H9 (cell line): ENCODE data around the gene RNU5B-1. TPM values are rescaled to one million over a fixed set of nuclear protein-coding genes. Genes with fewer than 3 reads are reported as not detected.

Source experiments
- DNase-seq: peaks from one replicate; pipeline ENCODE4 v3.0.0-alpha.2; 2017
- H2AFZ ChIP-seq: one replicate; pipeline ENCODE4 v1.6.1; 2013; ENCODE audit warnings: mild to moderate bottlenecking, low read length, control low read depth, moderate library complexity
- H2AK5ac ChIP-seq: 2 replicates; pipeline ENCODE4 v1.6.1; 2013; ENCODE audit warnings: low read length, control low read depth, mixed read lengths; ENCODE audit not compliant: insufficient read length
- H2BK120ac ChIP-seq: one replicate; pipeline ENCODE4 v1.6.1; 2013; ENCODE audit warnings: low read depth, mild to moderate bottlenecking, low read length, control low read depth, inconsistent platforms; ENCODE audit not compliant: poor library complexity, severe bottlenecking
- H2BK12ac ChIP-seq: 2 replicates; pipeline ENCODE4 v1.6.1; 2013; ENCODE audit warnings: low read length, control low read depth, mixed read lengths, low read depth; ENCODE audit not compliant: insufficient read length
- H2BK15ac ChIP-seq: 2 replicates; pipeline ENCODE4 v1.6.1; 2013; ENCODE audit warnings: low read depth, low read length, control low read depth
- H2BK20ac ChIP-seq: one replicate; pipeline ENCODE4 v1.6.1; 2013; ENCODE audit warnings: low read depth, mild to moderate bottlenecking, low read length, control low read depth, inconsistent platforms; ENCODE audit not compliant: poor library complexity, severe bottlenecking
- H2BK5ac ChIP-seq: 2 replicates; pipeline ENCODE4 v1.6.1; 2013; ENCODE audit warnings: low read length, control low read depth, mixed read lengths; ENCODE audit not compliant: insufficient read length
- H3K14ac ChIP-seq: 2 replicates; pipeline ENCODE4 v1.6.1; 2013; ENCODE audit warnings: low read length, control low read depth; ENCODE audit not compliant: insufficient read depth
- H3K18ac ChIP-seq: 2 replicates; pipeline ENCODE4 v1.6.1; 2013; ENCODE audit warnings: low read depth, mild to moderate bottlenecking, mixed read lengths, low read length, control low read depth; ENCODE audit not compliant: insufficient read length
- H3K23ac ChIP-seq: 2 replicates; pipeline ENCODE4 v1.6.1; 2013; ENCODE audit warnings: low read length, control low read depth, mixed read lengths, low read depth; ENCODE audit not compliant: insufficient read length
- H3K23me2 ChIP-seq: 2 replicates; pipeline ENCODE4 v1.6.1; 2013; ENCODE audit warnings: low read depth, mild to moderate bottlenecking, mixed read lengths, low read length, control low read depth; ENCODE audit not compliant: insufficient read length, poor library complexity, severe bottlenecking
- H3K27ac ChIP-seq: 2 replicates; pipeline ENCODE4 v1.5.1; 2013; ENCODE audit warnings: low read length, control low read depth, mixed read lengths, low read depth; ENCODE audit not compliant: insufficient read length
- H3K27me3 ChIP-seq: 2 replicates; pipeline ENCODE4 v1.6.1; 2013; ENCODE audit warnings: low read length, control low read depth, inconsistent platforms; ENCODE audit not compliant: insufficient read depth
- H3K4ac ChIP-seq: 2 replicates; pipeline ENCODE4 v1.6.1; 2013; ENCODE audit warnings: low read depth, mild to moderate bottlenecking, control low read depth, inconsistent platforms, low read length, moderate library complexity
- H3K4me1 ChIP-seq: 2 replicates; pipeline ENCODE4 v1.6.1; 2013; ENCODE audit warnings: low read length, control low read depth, inconsistent platforms; ENCODE audit not compliant: insufficient read depth
- H3K4me2 ChIP-seq: 2 replicates; pipeline ENCODE4 v1.6.1; 2013; ENCODE audit warnings: low read length, control low read depth, mixed read lengths; ENCODE audit not compliant: insufficient read length, insufficient read depth
- H3K56ac ChIP-seq: 2 replicates; pipeline ENCODE4 v1.6.1; 2013; ENCODE audit warnings: low read depth, mild to moderate bottlenecking, mixed read lengths, low read length, control low read depth; ENCODE audit not compliant: insufficient read length
- H3K79me1 ChIP-seq: 2 replicates; pipeline ENCODE4 v1.6.1; 2013; ENCODE audit warnings: low read depth, mild to moderate bottlenecking, moderate library complexity, low read length, control low read depth, inconsistent platforms; ENCODE audit not compliant: insufficient read depth, poor library complexity, severe bottlenecking
- H3K79me2 ChIP-seq: 2 replicates; pipeline ENCODE4 v1.6.1; 2013; ENCODE audit warnings: low read length, control low read depth, inconsistent platforms; ENCODE audit not compliant: insufficient read depth
- H3K9ac ChIP-seq: 2 replicates; pipeline ENCODE4 v1.6.1; 2013; ENCODE audit warnings: low read length, control low read depth, mixed read lengths; ENCODE audit not compliant: insufficient read length; ENCODE audit errors: extremely low read depth
- H3K9me3 ChIP-seq: one replicate; pipeline ENCODE4 v1.6.1; 2013; ENCODE audit warnings: low read depth, low read length, inconsistent platforms; ENCODE audit not compliant: control insufficient read depth
- H3T11ph ChIP-seq: one replicate; pipeline ENCODE4 v1.6.1; 2013; ENCODE audit warnings: mild to moderate bottlenecking, low read length, control low read depth, inconsistent platforms
- H4K20me1 ChIP-seq: one replicate; pipeline ENCODE4 v1.6.1; 2013; ENCODE audit not compliant: control insufficient read depth, insufficient read length, insufficient read depth
- H4K5ac ChIP-seq: 2 replicates; pipeline ENCODE4 v1.6.1; 2013; ENCODE audit warnings: low read depth, mild to moderate bottlenecking, mixed read lengths, low read length, control low read depth; ENCODE audit not compliant: insufficient read length
- H4K8ac ChIP-seq: replicated peaks from 2 replicates; pipeline ENCODE4 v1.6.1; 2013; ENCODE audit warnings: low read length, control low read depth, mixed read lengths, low read depth; ENCODE audit not compliant: insufficient read length
- H4K91ac ChIP-seq: 2 replicates; pipeline ENCODE4 v1.6.1; 2013; ENCODE audit warnings: low read depth, mild to moderate bottlenecking, moderate library complexity, mixed read lengths, low read length, control low read depth; ENCODE audit not compliant: insufficient read length
- H3K27ac Mint-ChIP-seq, 3 experiments: 2 replicates in 2 of 3; 3 replicates in 1 of 3; pipeline ENCODE4 v1.8.0; 2020 to 2021; ENCODE audit warnings: mixed read lengths in 3 of 3, mild to moderate bottlenecking in 1 of 3, moderate library complexity in 1 of 3
- H3K27me3 Mint-ChIP-seq: 2 replicates; pipeline ENCODE4 v1.8.0; 2021; ENCODE audit warnings: low read depth, mild to moderate bottlenecking, moderate library complexity, mixed read lengths
- H3K36me3 Mint-ChIP-seq, 3 experiments: 2 replicates in 2 of 3; 3 replicates in 1 of 3; pipeline ENCODE4 v1.8.0; 2020 to 2021; ENCODE audit warnings: low read depth in 3 of 3, mixed read lengths in 3 of 3; ENCODE audit not compliant: insufficient read depth in 1 of 3
- H3K4me1 Mint-ChIP-seq, 2 experiments: 2 replicates each; pipeline ENCODE4 v1.8.0; 2020; ENCODE audit warnings: mixed read lengths in 2 of 2
- H3K4me3 Mint-ChIP-seq, 2 experiments: 2 replicates in 1 of 2; 3 replicates in 1 of 2; pipeline ENCODE4 v1.8.0; 2020 to 2021; ENCODE audit warnings: mild to moderate bottlenecking in 2 of 2, mixed read lengths in 2 of 2, moderate library complexity in 1 of 2
- H3K9me3 Mint-ChIP-seq, 2 experiments: 2 replicates in 1 of 2; 3 replicates in 1 of 2; pipeline ENCODE4 v1.8.0; 2020; ENCODE audit warnings: mild to moderate bottlenecking in 2 of 2, mixed read lengths in 2 of 2, moderate library complexity in 1 of 2
- CTCF ChIP-seq: fragments of 200-600 bp; sonication (generic); conservative IDR thresholded peaks from 3 replicates; pipeline ENCODE4 v1.8.0; 2021; ENCODE audit warnings: antibody characterized with exemption, mild to moderate bottlenecking
- WGBS: extraction: QIAGEN DNeasy Blood & Tissue Kit; methylation state at CpG from one replicate; pipeline ENCODE4 v1.1.7; 2013; ENCODE audit warnings: missing lambda C conversion rate, low lambda C conversion rate, mixed read lengths; ENCODE audit not compliant: insufficient read length; ENCODE audit errors: extremely low coverage; 5-methylcytosine and 5-hydroxymethylcytosine counted together
- total RNA-seq: library from RNA; stranded (reverse); gene quantifications from 2 replicates; pipeline ENCODE4 v1.2.1, GENCODE V29; 2021

Gene RNU5B-1
- total RNA-seq, 1 experiment from 2014 or later: not detected

- H2BK20ac ChIP-seq: no peak overlapping the region
- H3K27me3 ChIP-seq: no peaks in the 10 kb centered on the region
- no peaks in the 10 kb centered on the region for H3K79me1 ChIP-seq
- H3K23ac ChIP-seq: no peak overlapping the region
- H3K9me3 ChIP-seq: no peaks in the 10 kb centered on the region
- no peak overlapping the region for H3K9ac ChIP-seq
- no peak overlapping the region for H2BK12ac ChIP-seq
- H3K4me2 ChIP-seq: no peak overlapping the region
- H3K27ac ChIP-seq: no peak overlapping the region
- Mint-ChIP-seq H3K27me3 (no peaks in the 10 kb centered on the region; the same call in 1 of the 2 replicates), H3K36me3 (peaks cover 16 to 18% (median 18%) of the 10 kb centered on the region in 3 experiments; a peak in 5 of 7 replicates), H3K9me3 (no peaks in the 10 kb centered on the region), H3K4me3 (peak overlapping the region in 1 of 2 experiments; percentile 22; a peak in 1 of 5 replicates), H3K4me1 (peaks cover 51 to 57% of the 10 kb centered on the region in 2 experiments), H3K27ac (peak overlapping the region; percentile 38 to 80 (median 72); a peak in 3 of 7 replicates)
- H3K23me2 ChIP-seq: no peaks in the 10 kb centered on the region
- H2AK5ac ChIP-seq: no peak overlapping the region
- no peak overlapping the region for H4K91ac ChIP-seq
- no peak for TF ChIP-seq CTCF
- no peaks in the 10 kb centered on the region for H4K20me1 ChIP-seq
- no peak overlapping the region for H3K4ac ChIP-seq
- WGBS: no CpG with 5 or more reads among the region's 5 CpGs
- no peak overlapping the region for H2BK5ac ChIP-seq
- H3K79me2 ChIP-seq: no peaks in the 10 kb centered on the region; the same call in 1 of the 2 replicates
- H4K5ac ChIP-seq: no peak overlapping the region
- H4K8ac ChIP-seq: no peak overlapping the region
- no peak overlapping the region for H3K14ac ChIP-seq
- no peak overlapping the region for H3T11ph ChIP-seq
- H3K4me1 ChIP-seq: peaks cover 9% of the 10 kb centered on the region; the same call in 1 of the 2 replicates
- DNase-seq: no peak
- H2BK120ac ChIP-seq: no peak overlapping the region
- H2AFZ ChIP-seq: no peak overlapping the region
- H2BK15ac ChIP-seq: no peak overlapping the region
- no peak overlapping the region for H3K18ac ChIP-seq
- H3K56ac ChIP-seq: no peak overlapping the region
Measured at GRCh38 chr15:65333856-65334255, 29.4 kb downstream of the RNU5B-1 start.
